KOPT-K1 (cell line): ENCODE results near the gene SLC45A2.
"Not testable (repeated sequence)": the region's sequence is repeated elsewhere in the genome, so short reads cannot be mapped to it uniquely, and the experiment has no call there.

ENCODE experiments used
- H3K27ac ChIP-seq: fragments of 200-600 bp; sonication (generic); 2 replicates; pipeline ENCODE4 v1.5.1; 2016; ENCODE audit warnings: antibody characterized with exemption, mild to moderate bottlenecking, low read depth, low read length; ENCODE audit not compliant: poor library complexity, severe bottlenecking
- H3K36me3 ChIP-seq: fragments of 200-600 bp; sonication (generic); 2 replicates; pipeline ENCODE4 v1.5.1; 2017; ENCODE audit warnings: antibody characterized with exemption, mild to moderate bottlenecking, low read length, moderate library complexity; ENCODE audit not compliant: insufficient read depth
- H3K9me3 ChIP-seq: fragments of 200-600 bp; sonication (generic); 2 replicates; pipeline ENCODE4 v1.5.1; 2017; ENCODE audit warnings: antibody characterized with exemption, low read length, mild to moderate bottlenecking; ENCODE audit not compliant: insufficient read depth, poor library complexity, severe bottlenecking

Gene SLC45A2

DNA sequence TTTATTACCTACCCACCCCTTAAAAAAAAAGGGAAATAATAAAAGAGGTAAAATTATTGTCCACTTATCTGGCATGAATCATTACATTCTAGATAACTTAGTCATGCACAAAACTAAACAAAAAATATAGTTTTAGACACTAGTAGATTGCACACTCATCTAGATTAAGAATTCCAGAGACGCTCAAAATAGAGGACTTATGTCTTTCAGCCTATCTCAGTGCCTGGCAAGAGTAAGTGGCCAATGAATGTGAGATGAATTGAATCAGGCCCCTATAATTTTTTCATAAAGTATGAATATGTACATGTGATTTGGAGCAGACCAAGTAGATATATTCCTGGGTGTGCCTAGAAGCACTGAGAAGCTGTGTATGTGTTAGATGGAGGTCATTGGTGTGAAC, 50.3 kb downstream of the SLC45A2 start:
- no peaks in the 10 kb centered on the region for H3K36me3 ChIP-seq
- no peaks in the 10 kb centered on the region for H3K9me3 ChIP-seq
- H3K27ac ChIP-seq, result no peak overlapping the region

DNA sequence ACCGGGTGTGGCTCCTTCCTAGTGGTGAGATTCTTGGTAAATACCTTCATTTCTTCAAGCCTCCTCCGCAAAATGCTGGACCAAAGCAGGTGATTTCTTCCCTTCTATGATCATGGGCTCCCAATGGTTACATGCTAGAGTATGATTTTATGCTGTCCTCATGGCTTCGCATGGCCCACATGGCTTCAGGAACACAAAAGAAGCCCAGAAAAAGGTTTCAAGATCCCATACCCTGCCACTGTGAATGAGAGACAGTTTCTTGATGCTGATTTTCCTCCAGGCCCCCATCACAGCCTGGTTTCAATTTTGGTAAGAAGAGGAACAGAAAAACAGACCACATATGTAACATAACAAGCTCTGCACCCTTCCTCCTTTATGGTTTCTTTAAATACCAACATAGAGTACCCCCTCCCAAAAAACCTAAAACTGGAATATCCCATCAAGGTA, 50.7 kb downstream of the SLC45A2 start:
- H3K9me3 ChIP-seq, result no peaks in the 10 kb centered on the region
- H3K27ac ChIP-seq, result no peak overlapping the region
- H3K36me3 ChIP-seq, result no peaks in the 10 kb centered on the region

DNA sequence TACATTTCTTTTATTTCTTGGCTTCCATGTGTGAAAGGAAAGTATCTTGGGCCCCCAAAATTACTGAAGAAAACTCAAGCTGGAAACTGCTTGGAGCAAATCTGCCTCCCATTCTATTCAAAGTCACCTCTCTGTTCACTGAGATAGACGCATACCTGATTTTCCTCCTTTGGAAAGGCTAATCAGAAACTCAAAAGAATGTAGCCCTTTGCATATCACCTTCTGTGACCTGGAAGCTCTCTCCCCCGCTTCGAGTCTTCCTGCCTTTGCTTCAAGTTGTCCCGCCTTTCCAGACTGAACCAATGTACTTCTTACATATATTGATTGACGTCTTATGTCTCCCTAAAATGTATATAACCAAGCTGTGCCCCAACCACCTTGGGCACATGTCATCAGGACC, 53.4 kb downstream of the SLC45A2 start:
- Histone ChIP-seq H3K27ac (no peak overlapping the region), H3K9me3 (no peaks in the 10 kb centered on the region), H3K36me3 (no peaks in the 10 kb centered on the region)

DNA sequence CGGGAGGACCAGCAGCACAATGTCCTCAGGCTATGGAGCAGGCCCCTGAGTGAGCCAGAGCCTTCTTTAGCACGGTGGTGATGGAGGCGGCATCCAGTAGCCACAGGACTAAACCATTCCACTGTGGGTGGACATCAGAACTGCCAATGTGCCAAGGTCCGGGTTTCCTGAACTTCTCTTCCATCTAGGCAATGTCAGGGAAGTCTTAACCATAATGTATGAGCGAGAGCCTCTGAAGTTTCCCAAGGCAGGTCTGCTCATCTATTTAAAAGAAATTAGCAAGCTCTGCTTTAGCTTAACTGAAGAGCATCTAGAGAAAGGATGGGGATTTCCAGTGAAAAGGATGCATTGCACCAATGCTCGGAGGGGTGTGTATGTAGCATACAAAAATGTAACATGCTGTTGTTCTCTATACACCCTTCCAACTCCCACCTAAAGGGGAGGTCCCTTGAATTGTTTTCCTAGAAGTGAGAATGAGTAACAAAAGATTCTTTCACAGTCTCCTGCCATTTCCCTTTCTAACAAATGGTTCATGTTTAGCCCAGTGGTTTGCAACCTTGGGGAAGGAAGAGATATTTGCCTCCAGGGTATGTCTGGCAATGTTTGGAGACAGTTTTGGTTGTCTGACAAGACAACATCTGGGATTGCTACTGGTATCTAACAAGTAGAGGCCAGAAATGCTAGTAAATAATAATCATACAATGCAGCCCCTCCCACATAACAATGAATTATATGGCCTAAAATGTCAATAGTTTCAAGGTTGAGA, 54.4 kb downstream of the SLC45A2 start:
- Histone ChIP-seq H3K27ac (no peak overlapping the region), H3K9me3 (no peaks in the 10 kb centered on the region), H3K36me3 (no peaks in the 10 kb centered on the region)

GRCh38 chr5:33928283-33928682, 56.2 kb downstream of the SLC45A2 start:
- Histone ChIP-seq H3K36me3 (no peaks in the 10 kb centered on the region), H3K9me3 (no peaks in the 10 kb centered on the region), H3K27ac (no peak overlapping the region)

DNA sequence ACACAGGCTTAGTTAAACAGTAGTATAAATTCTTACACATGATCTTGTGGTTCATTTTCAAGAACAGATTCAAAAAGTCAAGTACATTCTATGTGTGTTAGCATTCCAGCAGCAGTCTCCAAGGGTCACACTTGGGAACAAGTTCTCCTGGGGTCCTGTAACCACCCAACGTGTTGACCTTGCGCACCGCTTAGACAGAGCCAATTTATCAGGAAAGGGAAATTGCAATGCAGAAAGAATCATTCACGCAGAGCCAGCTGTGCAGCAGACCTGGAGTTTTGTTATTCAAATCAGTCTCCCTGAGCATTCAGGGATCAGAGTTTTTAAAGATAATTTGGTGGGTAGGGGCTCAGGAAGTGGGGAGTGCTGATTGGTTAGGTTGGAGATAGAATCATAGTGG, 56.8 kb downstream of the SLC45A2 start:
- no peak overlapping the region for H3K27ac ChIP-seq
- H3K9me3 ChIP-seq, result no peaks in the 10 kb centered on the region
- H3K36me3 ChIP-seq, result no peaks in the 10 kb centered on the region

DNA sequence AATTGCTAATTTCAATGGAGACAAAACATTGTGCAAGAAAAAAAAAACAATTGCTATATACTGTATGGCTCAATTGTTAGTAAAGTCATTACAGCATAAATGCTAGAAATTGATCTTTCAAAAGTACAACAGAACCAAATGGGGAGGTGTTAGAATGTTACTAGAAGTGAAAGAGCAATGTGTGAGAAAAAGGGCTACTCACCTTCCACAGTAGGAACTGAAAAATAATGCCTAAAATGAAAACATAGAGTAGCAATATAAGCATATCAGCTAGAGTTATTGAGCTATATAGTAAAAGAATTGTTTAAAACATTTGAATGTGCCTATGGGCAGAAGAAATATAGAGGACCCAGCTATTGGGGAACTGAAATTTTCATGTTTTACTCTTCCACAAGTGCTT, 59.2 kb downstream of the SLC45A2 start:
- no peaks in the 10 kb centered on the region for H3K9me3 ChIP-seq
- no peak overlapping the region for H3K27ac ChIP-seq
- H3K36me3 ChIP-seq, result no peaks in the 10 kb centered on the region

GRCh38 chr5:33921002-33921401, 63.5 kb downstream of the SLC45A2 start:
- Histone ChIP-seq H3K27ac (no peak overlapping the region), H3K9me3 (peaks cover 33% of the 10 kb centered on the region), H3K36me3 (no peaks in the 10 kb centered on the region)

- H3K27ac ChIP-seq, H3K36me3 ChIP-seq: not testable (repeated sequence)
- H3K9me3 ChIP-seq, result peaks cover 36% of the 10 kb centered on the region
These were observed 69.6 kb downstream of the SLC45A2 start for GRCh38 chr5:33914844-33915243.

- not testable (repeated sequence) for H3K27ac ChIP-seq, H3K36me3 ChIP-seq
- H3K9me3 ChIP-seq, result peaks cover 35% of the 10 kb centered on the region
These were observed 78.2 kb downstream of the SLC45A2 start for GRCh38 chr5:33906248-33906647.

DNA sequence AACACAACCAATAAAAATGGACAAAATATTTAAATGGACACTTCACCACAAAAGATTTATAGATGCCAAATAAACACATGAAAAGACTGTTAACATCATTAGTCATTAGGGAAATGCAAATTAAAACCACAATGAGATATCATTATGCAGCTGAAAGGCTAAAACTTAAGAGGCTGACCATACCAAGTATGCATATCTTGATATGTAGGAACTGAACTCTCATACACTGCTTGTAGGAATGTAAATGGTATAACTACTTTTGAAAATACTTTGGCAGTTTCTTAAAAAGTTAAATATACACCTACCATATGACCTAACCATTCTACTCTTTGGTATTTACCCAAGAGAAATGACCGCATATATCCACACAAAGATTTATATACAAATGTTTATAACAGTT, 79.1 kb downstream of the SLC45A2 start:
- peaks cover 37% of the 10 kb centered on the region for H3K9me3 ChIP-seq
- H3K36me3 ChIP-seq, result no peaks in the 10 kb centered on the region
- H3K27ac ChIP-seq, result no peak overlapping the region

GRCh38 chr5:33903118-33903517, 81.4 kb downstream of the SLC45A2 start:
- Histone ChIP-seq H3K27ac (no peak overlapping the region), H3K9me3 (peaks cover 37% of the 10 kb centered on the region), H3K36me3 (no peaks in the 10 kb centered on the region)

- Histone ChIP-seq H3K27ac (no peak overlapping the region), H3K36me3 (no peaks in the 10 kb centered on the region), H3K9me3 (peaks cover 21% of the 10 kb centered on the region)
These were observed 83.3 kb downstream of the SLC45A2 start for GRCh38 chr5:33901156-33901555.
